HG02885 (cell line): ENCODE results near the gene ASB10.

Experiments
- ATAC-seq: cut with Tn5 transposase; IDR thresholded peaks from one replicate; pipeline ENCODE4 v1.9.1; 2021; ENCODE audit warnings: mild to moderate bottlenecking; ENCODE audit not compliant: unreplicated experiment, poor library complexity

Gene ASB10

DNA sequence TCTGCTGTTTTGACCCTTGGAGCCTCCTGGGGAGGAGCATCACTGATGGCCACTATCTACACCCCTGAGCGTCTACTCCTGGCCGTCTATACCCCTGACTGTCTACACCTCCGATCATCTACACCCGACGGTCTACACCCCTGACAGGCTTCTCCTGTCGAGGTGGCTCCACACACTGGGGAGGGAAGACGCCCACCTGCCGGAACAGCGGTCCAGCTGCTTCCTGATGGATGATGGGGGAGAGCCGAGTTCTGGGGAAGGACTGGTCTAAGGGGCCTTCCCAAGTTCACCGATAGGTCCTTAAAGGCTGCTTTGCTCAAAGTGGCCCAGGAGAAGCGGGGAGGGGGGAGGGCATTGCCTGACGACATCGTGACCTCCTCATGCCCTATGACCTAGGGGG is 58.9 kb downstream of the ASB10 start:
- ATAC-seq = no peak

DNA sequence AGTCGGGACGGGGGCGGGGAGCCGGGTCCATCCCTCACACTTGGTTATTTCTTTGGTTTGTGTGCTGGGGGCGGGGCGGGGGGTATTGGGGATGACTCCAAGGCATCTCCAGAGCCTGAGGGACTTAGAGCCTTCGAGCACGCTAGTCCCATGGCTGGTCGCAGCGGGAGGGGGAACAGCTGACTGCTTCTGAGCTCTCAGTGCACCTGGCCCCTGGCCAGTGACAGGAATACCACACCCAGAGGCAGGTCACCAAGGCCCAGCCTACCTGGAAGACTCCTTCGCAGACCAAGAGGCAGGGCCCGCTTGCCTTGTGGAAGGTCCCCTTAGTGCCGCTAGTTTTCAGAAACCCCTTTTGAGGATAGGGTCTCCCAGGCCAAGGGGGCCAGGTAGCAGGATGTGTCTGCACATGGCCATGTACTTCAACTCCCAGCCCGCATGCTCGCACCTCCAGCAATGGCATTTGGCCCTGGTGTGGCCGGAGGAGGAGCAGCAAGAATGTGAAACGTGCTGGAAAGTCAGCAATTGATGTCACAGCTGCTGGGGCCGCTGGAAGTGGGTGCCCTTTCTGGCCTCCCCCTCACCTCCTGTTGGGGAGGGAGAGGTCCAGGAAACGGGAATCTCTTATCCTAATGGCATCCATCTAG is 60.4 kb downstream of the ASB10 start:
- no peak for ATAC-seq

DNA sequence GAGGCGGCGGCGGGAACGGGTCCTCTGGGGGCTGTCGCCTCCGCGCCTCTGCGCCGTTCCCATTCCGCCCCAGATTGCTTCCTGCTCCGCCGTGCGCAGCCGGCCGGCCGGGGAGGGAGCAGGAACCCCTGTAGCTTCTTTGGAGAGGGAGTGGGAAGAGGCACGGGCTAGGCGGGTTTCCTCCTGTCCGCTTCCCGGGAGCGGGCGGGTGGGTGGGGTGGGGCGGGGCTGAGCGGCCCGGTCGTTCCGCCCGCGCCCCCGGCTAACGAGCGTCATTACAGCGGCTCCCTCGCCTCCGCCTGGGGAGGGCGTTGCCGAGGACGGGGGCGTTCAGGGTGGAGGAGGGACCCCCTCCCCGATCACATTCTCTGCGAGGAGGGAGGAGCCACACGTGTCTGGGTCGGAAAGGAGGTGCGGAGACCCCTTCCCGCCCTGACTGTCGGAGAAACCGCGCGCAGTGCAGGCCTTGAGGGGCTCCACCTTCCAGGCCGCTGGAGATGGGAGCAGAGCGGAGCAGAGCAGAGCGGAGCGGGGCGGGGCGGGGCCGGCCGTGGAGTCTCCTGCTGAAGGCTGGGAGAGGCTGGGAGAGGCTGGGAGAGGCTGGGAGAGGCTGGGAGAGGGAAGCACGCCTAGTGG is 61.1 kb downstream of the ASB10 start:
- ATAC-seq = no peak
